CD4-positive, alpha-beta memory T cell (primary cell): ENCODE measurements around the gene ZBTB20. TPM values are rescaled to one million over a fixed set of nuclear protein-coding genes. Genes with fewer than 3 reads are reported as not detected.

ENCODE experiments used
- CTCF ChIA-PET: fragments of 350-600 bp; sonication (Branson Sonifier 250); formaldehyde crosslinking; loops from one replicate; lab custom pipeline; 2021; ENCODE audit warnings: inconsistent platforms; ENCODE audit not compliant: partially characterized antibody; lab: Charles Lee
- POLR2A ChIA-PET: fragments of 350-600 bp; sonication (Branson Sonifier 250); formaldehyde crosslinking; loops from one replicate; lab custom pipeline; 2021; ENCODE audit not compliant: partially characterized antibody; lab: Charles Lee
- DNase-seq, 5 donors: peaks; one replicate each; pipeline versions ENCODE4 v3.0.0 to v3.0.0-alpha.2; 2020 to 2022; ENCODE audit warnings: mixed read lengths in 1 of 5
- H3K27ac ChIP-seq: one replicate; pipeline ENCODE4 v1.7.0; 2013; ENCODE audit warnings: low read depth, low read length
- H3K27me3 ChIP-seq: 2 replicates; pipeline ENCODE4 v1.7.0; 2013; ENCODE audit warnings: mild to moderate bottlenecking, low read length, moderate library complexity; ENCODE audit not compliant: insufficient read depth
- H3K36me3 ChIP-seq: 2 replicates; pipeline ENCODE4 v1.7.0; 2013; ENCODE audit warnings: mild to moderate bottlenecking, low read length, moderate library complexity; ENCODE audit not compliant: insufficient read depth
- H3K4me1 ChIP-seq: 2 replicates; pipeline ENCODE4 v1.7.0; 2013; ENCODE audit warnings: mild to moderate bottlenecking, low read length, moderate library complexity; ENCODE audit not compliant: insufficient read depth
- H3K4me3 ChIP-seq, 2 donors: one replicate each; pipeline ENCODE4 v1.7.0; 2013; ENCODE audit warnings: low read length in 2 of 2, mild to moderate bottlenecking in 1 of 2
- H3K9me3 ChIP-seq, 2 donors: one replicate each; pipeline ENCODE4 v1.7.0; 2013; ENCODE audit warnings: low read length in 2 of 2, control low read depth in 1 of 2; ENCODE audit not compliant: control insufficient read depth in 1 of 2
- H3K27ac Mint-ChIP-seq, 7 donors: one replicate each; pipeline ENCODE4 v1.8.0; 2020 to 2021; ENCODE audit warnings: mixed read lengths in 7 of 7, mild to moderate bottlenecking in 6 of 7, inconsistent platforms in 3 of 7, moderate library complexity in 3 of 7
- H3K27me3 Mint-ChIP-seq, 2 donors: one replicate each; pipeline ENCODE4 v1.8.0; 2020 to 2021; ENCODE audit warnings: mixed read lengths in 2 of 2
- H3K36me3 Mint-ChIP-seq, 2 donors: one replicate each; pipeline ENCODE4 v1.8.0; 2020 to 2021; ENCODE audit warnings: mixed read lengths in 2 of 2, inconsistent platforms in 1 of 2, mild to moderate bottlenecking in 1 of 2
- H3K4me1 Mint-ChIP-seq, 4 donors: one replicate each; pipeline ENCODE4 v1.8.0; 2020 to 2021; ENCODE audit warnings: mixed read lengths in 4 of 4, mild to moderate bottlenecking in 1 of 4
- H3K4me3 Mint-ChIP-seq, 8 donors: one replicate each; pipeline ENCODE4 v1.8.0; 2020 to 2021; ENCODE audit warnings: mixed read lengths in 8 of 8, mild to moderate bottlenecking in 7 of 8, moderate library complexity in 6 of 8, inconsistent platforms in 3 of 8
- H3K9me3 Mint-ChIP-seq, 8 donors: one replicate each; pipeline ENCODE4 v1.8.0; 2020 to 2021; ENCODE audit warnings: mixed read lengths in 8 of 8, mild to moderate bottlenecking in 5 of 8, inconsistent platforms in 3 of 8, moderate library complexity in 1 of 8
- intact Hi-C: fragments of 100-400 bp; cut with micrococcal nuclease; formaldehyde crosslinking; loops from one replicate; pipeline ENCODE4 v1.15.1; 2023
- polyA plus RNA-seq, 2 donors: library from polyadenylated mRNA; unstranded; fragments of 300-500 nt; fragmentation: Illumina TruSeq; gene quantifications; one replicate each; pipeline ENCODE4 v1.2.3, GENCODE V29; 2021
- total RNA-seq, 2 experiments: library from RNA; stranded (reverse); gene quantifications; one replicate each; pipeline ENCODE4 v1.2.3, GENCODE V29; 2021

The ZBTB20 gene
- total and polyA plus RNA-seq, 4 experiments from 2014 or later: 21.9 to 58.4 (median 41.4) TPM

DNA sequence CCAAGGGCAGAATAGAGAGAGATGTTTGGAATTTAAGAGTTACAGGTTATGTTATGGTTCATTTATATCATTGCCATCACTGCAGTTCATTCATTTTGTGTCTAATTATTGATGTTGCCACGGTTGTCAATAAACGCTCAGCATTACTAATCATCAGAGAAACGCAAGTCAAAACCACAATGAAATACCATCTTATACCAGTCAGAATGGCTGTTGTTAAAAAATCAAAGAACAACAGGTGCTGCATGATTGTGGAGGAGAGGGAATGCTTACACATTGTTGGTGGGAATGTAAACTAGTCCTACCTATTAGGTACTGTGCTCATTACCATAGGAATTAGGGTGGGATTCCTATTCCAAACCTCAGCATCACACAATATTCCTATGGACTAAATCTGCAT lies 502.7 kb downstream of the ZBTB20 start:
- POLR2A ChIA-PET: no interaction called here
- H3K27ac ChIP-seq: no peak overlapping the region
- no peak overlapping the region for H3K4me3 ChIP-seq
- H3K4me1 Mint-ChIP-seq: peaks cover 0 to 2% (median 0%) of the 10 kb centered on the region in 4 donors
- no peaks in the 10 kb centered on the region for H3K27me3 ChIP-seq
- H3K4me1 ChIP-seq: no peaks in the 10 kb centered on the region
- peaks cover 0 to 2% (median 0%) of the 10 kb centered on the region in 8 donors for H3K9me3 Mint-ChIP-seq
- H3K9me3 ChIP-seq: no peaks in the 10 kb centered on the region
- intact Hi-C loops: no loop called here
- no peak overlapping the region for H3K27ac Mint-ChIP-seq
- no peak for DNase-seq
- no peak overlapping the region for H3K4me3 Mint-ChIP-seq
- CTCF ChIA-PET: no interaction called here
- H3K36me3 Mint-ChIP-seq: peaks cover 3 to 33% of the 10 kb centered on the region in 2 donors
- no peaks in the 10 kb centered on the region for H3K36me3 ChIP-seq
- no peaks in the 10 kb centered on the region for H3K27me3 Mint-ChIP-seq

DNA sequence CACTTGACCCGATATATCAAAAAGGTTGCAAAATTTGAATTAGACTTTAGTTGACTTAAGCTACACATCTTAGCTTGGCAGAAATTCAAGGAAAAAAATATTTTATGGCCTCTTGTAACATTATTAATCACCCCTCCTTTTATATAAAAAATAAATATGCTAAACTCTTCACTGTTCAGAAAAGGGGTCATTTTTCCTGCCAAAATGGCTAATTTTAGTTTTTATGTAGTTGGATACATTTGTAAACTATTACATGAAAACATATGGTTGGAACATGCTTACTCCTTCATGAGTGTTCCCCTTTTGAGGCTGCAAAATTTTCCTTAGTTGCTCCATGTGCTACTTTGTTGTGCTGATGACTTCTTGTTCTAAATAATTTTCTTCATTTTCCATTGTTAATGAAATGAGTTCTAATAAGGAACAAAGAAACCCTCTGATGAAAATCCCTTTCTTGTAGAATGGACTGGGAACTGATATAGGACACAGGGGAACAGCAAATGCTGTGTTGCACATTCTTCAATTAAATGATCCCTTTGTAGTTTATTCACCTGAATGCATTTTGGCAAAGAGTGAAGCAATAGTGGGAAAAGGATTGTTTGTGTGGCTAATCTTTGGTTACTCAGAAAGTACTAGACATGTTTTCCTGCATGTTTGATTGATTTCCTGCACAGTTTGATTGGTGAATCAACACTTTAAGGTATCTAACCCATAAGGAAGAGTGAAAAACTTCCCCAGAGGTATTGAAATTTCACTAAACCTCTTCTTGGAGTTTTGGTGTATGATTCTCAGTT lies 503.9 kb downstream of the ZBTB20 start:
- Mint-ChIP-seq H3K36me3 (peaks cover 8 to 39% of the 10 kb centered on the region in 2 donors), H3K9me3 (peaks cover 0 to 4% (median 1%) of the 10 kb centered on the region in 8 donors), H3K4me3 (no peak overlapping the region), H3K27ac (no peak overlapping the region), H3K4me1 (no peaks in the 10 kb centered on the region), H3K27me3 (no peaks in the 10 kb centered on the region)
- no peak for DNase-seq
- Histone ChIP-seq H3K9me3 (no peaks in the 10 kb centered on the region), H3K27me3 (no peaks in the 10 kb centered on the region), H3K27ac (no peak overlapping the region), H3K4me1 (no peaks in the 10 kb centered on the region), H3K36me3 (no peaks in the 10 kb centered on the region), H3K4me3 (no peak overlapping the region)
- POLR2A ChIA-PET: no interaction called here
- CTCF ChIA-PET: no interaction called here
- intact Hi-C loops: no loop called here

DNA sequence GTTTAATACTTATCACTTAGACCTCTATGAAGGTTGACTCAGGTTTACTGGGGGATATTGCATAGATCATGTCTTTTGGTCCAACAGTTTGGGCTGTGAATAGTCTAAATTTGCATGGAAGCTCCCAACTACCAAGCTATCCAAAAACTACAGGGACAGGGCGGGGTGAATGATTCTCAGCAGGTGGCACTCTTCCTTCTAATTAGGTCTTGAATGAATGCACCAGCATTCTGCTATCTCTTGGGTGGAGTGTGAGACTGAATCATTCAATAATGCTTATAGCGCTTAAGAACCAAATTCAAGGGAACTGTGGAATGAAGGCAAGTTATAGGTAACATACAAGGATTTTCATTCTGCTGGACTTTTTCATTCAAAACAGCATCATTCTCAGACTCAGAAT lies 507.0 kb downstream of the ZBTB20 start:
- intact Hi-C loops: no loop called here
- no peaks in the 10 kb centered on the region for H3K4me1 ChIP-seq
- Mint-ChIP-seq H3K4me1 (peaks cover 0 to 1% (median 0%) of the 10 kb centered on the region in 4 donors), H3K27ac (no peak overlapping the region), H3K36me3 (peaks cover 25 to 55% of the 10 kb centered on the region in 2 donors), H3K27me3 (no peaks in the 10 kb centered on the region), H3K9me3 (peaks cover 0 to 33% (median 19%) of the 10 kb centered on the region in 8 donors), H3K4me3 (no peak overlapping the region)
- H3K36me3 ChIP-seq: no peaks in the 10 kb centered on the region
- H3K4me3 ChIP-seq: no peak overlapping the region
- no peak overlapping the region for H3K27ac ChIP-seq
- POLR2A ChIA-PET: no interaction called here
- DNase-seq: no peak
- H3K9me3 ChIP-seq: no peaks in the 10 kb centered on the region
- CTCF ChIA-PET: interaction anchor here (1.1 to 1.8 kb wide), 2 partner anchors 11 to 25 kb away, joined by 3 read pairs; no protein-coding TSS in a partner anchor
- H3K27me3 ChIP-seq: no peaks in the 10 kb centered on the region

GRCh38 chr3:114639171-114639570 lies 507.9 kb downstream of the ZBTB20 start:
- Histone ChIP-seq H3K4me3 (no peak overlapping the region), H3K27ac (no peak overlapping the region), H3K9me3 (no peaks in the 10 kb centered on the region), H3K27me3 (no peaks in the 10 kb centered on the region), H3K36me3 (no peaks in the 10 kb centered on the region), H3K4me1 (no peaks in the 10 kb centered on the region)
- intact Hi-C loops: no loop called here
- Mint-ChIP-seq H3K4me3 (no peak overlapping the region), H3K27ac (no peak overlapping the region), H3K36me3 (peaks cover 27 to 57% of the 10 kb centered on the region in 2 donors), H3K27me3 (no peaks in the 10 kb centered on the region), H3K4me1 (peaks cover 0 to 1% (median 0%) of the 10 kb centered on the region in 4 donors), H3K9me3 (peaks cover 0 to 33% (median 19%) of the 10 kb centered on the region in 8 donors)
- no peak for DNase-seq
- ChIA-PET CTCF (no interaction called here), POLR2A (no interaction called here)

GRCh38 chr3:114635878-114636277 lies 511.2 kb downstream of the ZBTB20 start:
- Histone ChIP-seq H3K4me3 (no peak overlapping the region), H3K36me3 (no peaks in the 10 kb centered on the region), H3K9me3 (no peaks in the 10 kb centered on the region), H3K27ac (no peak overlapping the region), H3K4me1 (no peaks in the 10 kb centered on the region), H3K27me3 (no peaks in the 10 kb centered on the region)
- Mint-ChIP-seq H3K36me3 (peaks cover 32 to 52% of the 10 kb centered on the region in 2 donors), H3K27me3 (no peaks in the 10 kb centered on the region), H3K9me3 (peaks cover 0 to 33% (median 19%) of the 10 kb centered on the region in 8 donors), H3K4me1 (peaks cover 0 to 1% (median 0%) of the 10 kb centered on the region in 4 donors), H3K4me3 (no peak overlapping the region), H3K27ac (no peak overlapping the region)
- ChIA-PET POLR2A (no interaction called here), CTCF (no interaction called here)
- no peak for DNase-seq
- intact Hi-C loops: no loop called here

DNA sequence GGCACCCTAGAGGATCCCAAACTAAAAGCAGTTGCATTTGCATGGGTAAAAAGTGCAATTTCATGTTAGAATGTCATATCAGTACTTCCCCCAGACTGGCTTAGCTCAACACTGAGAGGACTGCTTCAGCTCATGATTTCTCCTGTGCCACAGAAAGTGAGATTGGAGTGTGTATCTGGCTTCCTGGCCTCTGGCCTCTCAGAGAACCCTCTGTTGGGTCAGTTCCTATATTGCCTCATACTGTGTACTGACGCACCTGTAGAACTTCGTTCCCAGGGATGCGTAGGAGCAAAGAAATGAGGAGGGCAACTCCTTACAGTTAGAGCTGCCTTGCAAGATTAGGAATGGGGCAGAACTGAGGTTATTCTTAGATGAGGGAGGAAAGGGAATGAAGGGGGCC lies 512.5 kb downstream of the ZBTB20 start:
- peaks cover 0 to 1% (median 0%) of the 10 kb centered on the region in 4 donors for H3K4me1 Mint-ChIP-seq
- no peak overlapping the region for H3K27ac Mint-ChIP-seq
- H3K27me3 ChIP-seq: no peaks in the 10 kb centered on the region
- DNase-seq: no peak
- ChIA-PET POLR2A (no interaction called here), CTCF (no interaction called here)
- no peak overlapping the region for H3K4me3 Mint-ChIP-seq
- intact Hi-C loops: no loop called here
- H3K27me3 Mint-ChIP-seq: no peaks in the 10 kb centered on the region
- no peaks in the 10 kb centered on the region for H3K36me3 ChIP-seq
- no peak overlapping the region for H3K27ac ChIP-seq
- peaks cover 32 to 43% of the 10 kb centered on the region in 2 donors for H3K36me3 Mint-ChIP-seq
- no peaks in the 10 kb centered on the region for H3K9me3 ChIP-seq
- H3K4me3 ChIP-seq: no peak overlapping the region
- peaks cover 0 to 33% (median 18%) of the 10 kb centered on the region in 8 donors for H3K9me3 Mint-ChIP-seq
- no peaks in the 10 kb centered on the region for H3K4me1 ChIP-seq

- ChIA-PET POLR2A (no interaction called here), CTCF (no interaction called here)
- H3K27me3 Mint-ChIP-seq: no peaks in the 10 kb centered on the region
- H3K4me1 ChIP-seq: no peaks in the 10 kb centered on the region
- no peak overlapping the region for H3K27ac Mint-ChIP-seq
- H3K4me1 Mint-ChIP-seq: peaks cover 0 to 3% (median 0%) of the 10 kb centered on the region in 4 donors
- DNase-seq: no peak
- no peak overlapping the region for H3K27ac ChIP-seq
- peaks cover 0 to 28% (median 18%) of the 10 kb centered on the region in 8 donors for H3K9me3 Mint-ChIP-seq
- peaks cover 25 to 29% of the 10 kb centered on the region in 2 donors for H3K36me3 Mint-ChIP-seq
- H3K27me3 ChIP-seq: no peaks in the 10 kb centered on the region
- no peak overlapping the region for H3K4me3 ChIP-seq
- no peaks in the 10 kb centered on the region for H3K36me3 ChIP-seq
- H3K9me3 ChIP-seq: no peaks in the 10 kb centered on the region
- intact Hi-C loops: no loop called here
- H3K4me3 Mint-ChIP-seq: no peak overlapping the region
These were observed 514.2 kb downstream of the ZBTB20 start for GRCh38 chr3:114632757-114633424.
